GM19023 (cell line): ENCODE data around the gene SULF2.
A peak's percentile ranks its signal among the peaks of the same experiment; 100 is the strongest.

ENCODE experiments used
- ATAC-seq: cut with Tn5 transposase; IDR thresholded peaks from one replicate; pipeline ENCODE4 v1.9.1; 2021; ENCODE audit warnings: mild to moderate bottlenecking, moderate library complexity; ENCODE audit not compliant: unreplicated experiment

The SULF2 gene

DNA sequence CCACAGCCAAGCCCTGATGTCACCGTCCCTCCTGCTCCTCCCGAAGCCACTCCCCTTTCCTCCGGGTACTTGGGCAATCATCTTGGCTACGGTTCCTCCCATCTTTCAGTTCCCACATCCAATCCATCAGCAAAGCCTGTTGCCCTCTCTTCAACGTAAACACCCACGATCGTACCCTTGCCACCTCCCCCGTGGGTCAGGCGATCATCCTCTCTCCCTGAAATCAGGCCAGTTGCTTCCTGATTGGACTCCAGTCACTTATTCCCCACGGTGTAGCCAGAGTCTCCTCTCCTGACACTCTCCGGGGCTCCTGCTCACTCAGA, 44.5 kb downstream of the SULF2 start:
- ATAC-seq, result no peak

DNA sequence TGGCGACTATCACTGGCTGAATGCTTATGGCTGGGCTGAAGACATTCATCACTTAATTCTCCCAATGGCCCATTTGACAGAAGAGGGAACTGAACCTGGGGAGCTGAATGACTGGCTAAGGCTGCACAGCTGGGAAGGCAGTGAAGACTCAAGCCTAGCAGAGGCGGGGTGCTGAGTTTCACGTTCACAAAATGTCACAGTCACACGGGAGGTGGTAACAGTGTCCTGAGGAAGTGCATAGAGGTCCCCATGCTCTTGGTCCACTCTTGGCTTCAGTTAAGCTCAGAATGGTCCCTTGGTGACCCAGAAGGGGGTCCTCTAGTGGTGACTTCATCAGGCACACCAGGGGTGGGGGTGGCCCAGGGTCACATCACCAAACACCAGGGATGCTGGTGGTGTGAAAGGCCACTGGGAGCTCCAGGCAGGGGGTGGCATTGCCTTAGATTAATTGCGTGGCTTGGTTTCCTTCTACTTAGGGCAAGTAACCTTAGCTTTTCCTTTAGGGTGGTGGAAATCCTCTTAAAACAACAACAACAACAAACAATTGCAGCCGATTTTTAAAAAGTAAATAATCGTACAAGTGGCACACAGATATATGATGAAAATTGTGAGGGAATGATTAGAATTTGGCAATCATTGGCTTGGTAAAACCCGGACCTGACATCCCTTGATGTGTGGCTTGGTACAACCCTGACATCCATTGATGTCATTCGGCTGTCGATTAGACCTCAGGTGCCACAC, 45.0 kb downstream of the SULF2 start:
- ATAC-seq, result no peak

DNA sequence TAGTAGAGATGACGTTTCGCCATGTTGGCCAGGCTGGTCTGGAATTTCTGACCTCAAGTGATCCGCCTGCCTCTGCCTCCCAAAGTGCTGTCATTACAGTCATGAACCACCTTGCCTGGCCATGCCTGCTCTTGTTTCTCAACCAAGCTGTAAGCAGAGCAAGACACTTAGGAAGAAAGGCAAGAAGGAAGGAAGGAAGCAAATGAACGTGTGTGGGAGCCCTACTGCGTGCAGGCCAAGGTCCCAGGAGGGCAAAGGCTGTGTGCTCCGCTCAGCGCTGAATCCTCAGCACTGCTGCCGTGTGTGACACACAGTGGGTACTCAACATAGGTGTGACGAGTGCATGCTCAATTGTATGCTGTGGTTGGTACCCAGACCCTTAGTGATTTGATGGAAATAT, 47.4 kb downstream of the SULF2 start:
- no peak for ATAC-seq

DNA sequence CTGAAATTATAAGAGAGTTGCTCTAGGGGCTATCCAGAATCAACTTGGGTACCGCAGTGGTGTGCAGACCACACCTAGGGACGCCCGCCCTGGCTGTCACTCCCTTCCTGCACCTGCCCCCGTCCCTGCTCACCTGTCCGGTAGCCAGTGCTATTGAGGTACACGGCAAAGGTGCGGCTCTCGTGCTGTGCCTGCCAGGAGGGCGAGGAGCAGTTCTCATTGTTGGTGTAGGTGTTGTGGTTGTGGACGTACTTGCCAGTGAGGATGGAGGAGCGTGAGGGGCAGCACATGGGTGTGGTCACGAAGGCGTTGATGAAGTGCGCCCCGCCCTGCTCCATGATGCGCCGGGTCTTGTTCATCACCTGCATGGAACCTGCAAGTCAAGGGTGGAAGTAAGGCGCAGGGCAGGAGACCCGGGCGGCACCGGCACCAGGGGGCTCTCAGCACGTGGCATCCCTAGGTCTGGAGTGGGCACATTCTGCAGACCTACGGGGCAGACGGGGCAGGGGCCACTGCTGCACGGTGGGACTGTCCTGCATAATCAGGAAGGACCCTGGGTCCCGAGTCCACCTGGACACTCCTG, 48.6 kb downstream of the SULF2 start:
- no peak for ATAC-seq

DNA sequence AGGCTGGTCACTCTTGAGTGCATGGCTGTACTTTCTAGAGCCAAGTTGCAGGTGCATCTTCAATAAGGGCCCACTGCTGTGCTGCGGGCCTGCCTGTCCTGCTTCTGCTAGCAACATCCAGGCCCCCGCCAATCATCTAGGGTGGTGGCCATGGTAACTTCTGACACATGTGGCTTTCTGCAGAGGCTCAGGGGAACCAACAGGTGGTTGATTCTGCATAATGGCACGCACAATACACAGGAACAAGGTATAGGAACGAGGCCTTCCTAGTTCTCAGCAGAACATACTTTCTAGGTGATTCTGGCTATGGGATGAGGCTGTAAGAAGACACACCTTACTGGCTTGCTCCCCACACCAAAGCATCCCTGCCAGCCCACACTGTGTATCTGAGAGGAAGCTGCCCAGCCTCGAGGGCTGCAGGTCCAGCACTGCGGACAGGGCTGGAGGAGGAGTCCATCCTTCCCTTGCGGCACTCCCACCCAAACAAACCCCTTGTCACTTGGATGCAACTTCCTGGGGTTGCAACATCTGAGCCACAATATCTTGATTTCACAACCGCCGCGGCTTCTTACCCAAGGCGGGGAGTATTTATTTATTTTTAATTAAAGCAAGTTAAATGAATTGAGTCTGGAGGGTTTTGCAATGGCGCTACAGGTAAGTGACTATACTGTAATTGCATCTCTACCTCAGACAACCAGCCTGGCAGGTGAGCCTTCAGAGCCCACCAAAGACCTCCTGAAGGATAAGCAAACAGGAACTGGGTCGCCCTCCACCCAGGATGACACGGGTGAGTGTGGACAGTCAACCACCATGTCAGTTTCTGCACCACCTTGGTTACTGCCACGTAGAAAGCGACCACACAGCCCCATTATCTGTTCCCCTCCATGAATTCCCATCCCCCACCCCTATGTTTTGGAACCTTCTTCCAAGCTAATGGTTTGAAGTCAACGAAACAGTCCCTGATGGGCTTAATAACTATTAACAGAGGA, 49.6 kb downstream of the SULF2 start:
- no peak for ATAC-seq

DNA sequence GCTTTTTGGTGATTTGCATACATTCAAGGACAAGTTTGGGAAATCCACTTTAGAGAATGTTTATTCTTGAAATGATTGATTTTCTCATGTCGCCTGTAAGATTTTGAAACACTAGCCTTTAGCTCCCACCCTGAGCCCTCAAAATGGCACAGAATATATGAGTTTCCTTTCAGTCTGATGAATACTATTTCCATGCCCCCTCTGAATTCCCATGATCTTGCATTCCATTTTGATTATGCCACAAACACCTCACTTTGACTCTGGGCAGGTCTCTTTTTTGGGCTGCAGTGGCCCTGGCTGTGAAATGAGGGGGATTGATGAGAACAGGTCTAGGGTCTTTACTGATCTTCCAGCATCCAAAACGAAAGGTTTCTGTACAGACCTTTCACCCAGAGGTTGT, 50.4 kb downstream of the SULF2 start:
- no peak for ATAC-seq

DNA sequence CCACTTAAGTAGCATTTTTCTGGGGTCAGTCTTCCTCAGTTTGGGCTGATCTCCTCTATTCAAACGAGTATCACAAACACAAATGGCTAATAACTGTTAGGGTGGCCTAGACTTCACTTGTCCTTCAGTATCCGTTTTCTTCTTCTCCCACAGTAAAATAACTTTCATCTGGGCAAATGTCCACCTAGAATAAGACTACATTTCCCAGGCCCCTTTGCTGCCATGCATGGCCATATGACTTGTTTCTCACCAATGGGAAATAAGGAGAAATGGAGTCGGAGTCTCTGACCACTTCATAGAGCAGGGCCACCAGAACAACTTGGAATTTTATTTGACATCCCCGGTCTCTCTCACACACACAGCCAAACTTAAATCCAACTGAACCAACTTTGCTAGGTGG, 51.4 kb downstream of the SULF2 start:
- ATAC-seq, result no peak

DNA sequence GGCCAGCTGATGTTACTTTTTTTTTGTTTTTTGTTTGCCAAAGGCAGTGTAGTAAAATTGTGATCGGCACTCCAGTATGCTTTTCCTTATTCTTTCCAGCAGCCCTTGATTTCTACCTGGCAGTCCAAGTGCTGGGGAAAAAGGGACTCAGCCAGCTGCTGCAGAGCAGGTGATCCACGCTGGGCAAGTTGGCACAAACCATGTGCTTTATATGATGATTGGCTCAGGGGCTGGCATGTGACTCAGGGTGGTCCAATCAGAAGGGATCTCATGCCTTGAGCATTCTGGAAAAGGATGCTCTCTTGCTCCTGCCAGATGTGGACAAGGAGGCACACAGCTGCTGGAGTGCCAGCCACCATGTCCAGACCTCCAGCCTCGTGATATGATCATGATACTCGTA, 54.5 kb downstream of the SULF2 start:
- no peak for ATAC-seq

DNA sequence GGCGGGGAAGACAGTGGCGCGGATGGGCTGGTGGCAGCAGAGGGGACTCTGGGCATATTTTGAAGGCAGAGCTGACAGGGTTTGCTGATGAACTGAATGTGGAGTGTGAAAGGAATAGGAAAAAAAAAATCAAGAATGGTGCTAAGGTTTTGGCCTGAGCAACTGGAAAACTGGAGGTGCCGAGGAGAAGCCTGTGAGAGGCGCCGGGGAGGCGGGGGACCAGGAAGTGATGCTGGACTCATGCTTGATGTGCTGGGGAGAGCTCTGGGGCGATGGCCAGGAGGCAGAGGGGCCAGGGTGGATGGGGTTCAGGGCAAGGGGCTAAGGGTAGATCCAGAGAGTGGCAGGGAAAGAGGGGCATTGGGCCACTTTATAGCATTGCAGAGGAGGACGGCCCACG, 55.8 kb downstream of the SULF2 start:
- no peak for ATAC-seq

DNA sequence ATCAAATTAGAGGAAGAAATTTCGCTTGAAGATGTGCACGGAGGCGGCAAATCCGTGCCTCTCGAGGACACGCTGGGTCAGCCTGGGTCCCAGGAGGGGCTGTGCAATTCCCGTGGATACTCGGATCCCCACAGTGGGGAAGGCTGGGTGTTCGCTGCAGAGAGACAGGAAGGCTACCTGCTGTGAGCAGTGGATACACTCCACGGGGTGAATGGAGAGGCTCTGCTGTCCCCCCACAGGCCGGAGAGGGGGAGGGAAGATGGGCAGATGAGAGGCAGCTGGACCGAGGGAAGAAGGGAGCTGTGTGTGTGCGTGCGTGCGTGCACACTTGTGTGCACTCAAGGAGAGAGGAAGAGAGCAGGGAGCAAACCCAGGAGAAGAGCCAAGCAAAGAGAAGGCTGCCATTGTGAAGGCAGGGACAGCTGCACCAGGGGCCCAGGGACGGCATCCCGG, 57.3 kb downstream of the SULF2 start:
- no peak for ATAC-seq

DNA sequence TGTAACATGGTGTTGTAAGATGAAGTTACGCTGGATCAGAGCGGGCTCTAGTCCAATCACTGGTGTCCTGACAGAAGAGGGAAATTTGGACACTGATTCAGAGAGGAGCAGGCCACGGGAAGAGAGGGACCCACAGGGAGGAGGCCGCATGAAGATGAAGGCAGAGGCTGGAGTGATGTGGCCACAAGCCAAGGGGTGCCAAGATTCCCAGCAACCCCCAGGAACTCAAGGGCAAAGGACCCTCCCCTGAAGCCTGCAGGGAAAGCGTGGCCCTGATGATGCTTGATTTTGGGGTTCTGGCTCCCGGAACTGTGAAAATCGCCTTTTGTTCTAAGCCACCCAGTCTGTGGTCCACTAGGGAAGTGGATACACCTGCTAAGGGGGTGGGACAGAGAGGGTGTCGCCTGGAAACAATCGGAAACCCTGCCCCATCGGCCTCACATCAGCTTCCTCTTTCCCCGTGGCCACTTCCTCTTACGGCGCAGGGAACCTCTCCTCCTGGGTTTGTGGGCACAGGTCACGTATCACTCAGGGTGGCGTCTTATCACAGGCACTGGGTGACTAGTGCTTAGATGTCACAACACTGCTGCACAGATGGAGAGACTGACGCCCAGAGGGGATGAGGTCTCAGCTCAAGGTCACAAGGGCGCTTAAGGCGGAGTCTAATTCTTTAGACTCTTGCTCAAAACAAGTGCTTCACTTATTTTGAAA, 58.0 kb downstream of the SULF2 start:
- peak; percentile 52 for ATAC-seq

DNA sequence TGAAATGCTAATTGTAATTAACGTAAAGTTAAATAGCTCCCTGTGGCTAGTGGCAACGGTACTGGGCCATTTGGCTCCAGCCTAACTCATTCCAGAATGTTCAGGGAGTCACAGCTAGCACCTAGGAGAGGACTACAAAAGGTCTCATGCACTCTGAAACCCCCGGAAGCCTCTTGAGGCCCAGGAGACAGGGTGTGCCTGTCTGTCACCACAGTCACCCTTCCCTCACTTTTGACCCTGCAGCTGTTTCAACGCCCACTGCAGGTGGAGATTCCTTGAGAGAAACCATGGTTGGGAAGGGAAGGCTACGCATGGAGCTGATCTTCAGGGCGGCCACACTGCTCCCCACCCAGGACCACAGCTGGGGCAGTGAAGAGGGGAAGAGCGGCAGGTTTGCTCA, 58.6 kb downstream of the SULF2 start:
- ATAC-seq, result no peak

DNA sequence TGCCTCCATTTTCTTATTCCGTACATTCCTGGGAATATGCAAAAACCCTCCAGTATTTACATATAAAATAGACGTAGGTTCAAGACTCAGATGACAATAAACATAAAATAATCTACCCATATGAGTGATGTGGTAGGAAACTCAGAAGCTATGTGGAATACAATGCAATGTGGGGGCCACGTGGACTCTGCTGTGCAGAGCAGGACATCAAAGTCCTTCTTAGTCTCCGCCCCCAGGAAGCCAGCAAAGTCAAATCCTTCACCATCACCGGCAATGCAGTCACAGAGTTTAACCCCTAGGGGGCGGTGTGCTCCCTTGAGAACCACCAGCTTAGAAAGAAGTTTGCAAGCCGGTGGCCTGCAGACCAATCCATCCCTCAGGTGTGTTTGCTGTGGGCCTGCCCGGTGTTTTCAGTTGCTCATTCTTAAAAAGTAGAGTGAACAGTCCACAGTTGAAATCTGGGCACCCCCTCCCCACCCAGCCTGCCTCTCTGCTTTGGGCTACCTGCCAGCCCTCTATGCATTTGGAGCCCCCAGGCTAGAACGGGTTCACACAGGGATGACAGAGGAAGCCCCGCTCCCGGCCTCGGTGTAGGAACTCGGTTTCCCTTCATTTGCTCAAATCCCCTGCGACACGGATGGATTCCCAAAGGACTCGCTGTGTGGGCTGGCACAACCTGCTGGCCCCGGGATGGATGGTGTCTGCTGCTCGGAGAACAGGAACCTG, 59.9 kb downstream of the SULF2 start:
- no peak for ATAC-seq

DNA sequence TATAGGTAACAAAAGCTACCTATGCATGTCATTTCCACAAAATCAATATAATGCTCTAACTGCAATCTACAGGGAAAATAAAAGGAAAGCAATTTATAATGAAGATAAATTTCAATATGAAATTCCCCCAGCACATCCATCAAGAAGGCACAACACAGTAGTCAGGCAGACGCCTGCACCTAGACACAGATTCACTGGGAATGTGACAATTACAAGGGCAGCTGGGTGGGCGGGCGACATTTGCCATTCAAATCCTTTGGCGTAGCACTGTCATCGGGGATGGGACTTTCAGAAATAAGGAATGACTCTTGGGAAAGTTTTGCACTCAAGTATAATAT, 60.4 kb downstream of the SULF2 start:
- no peak for ATAC-seq

DNA sequence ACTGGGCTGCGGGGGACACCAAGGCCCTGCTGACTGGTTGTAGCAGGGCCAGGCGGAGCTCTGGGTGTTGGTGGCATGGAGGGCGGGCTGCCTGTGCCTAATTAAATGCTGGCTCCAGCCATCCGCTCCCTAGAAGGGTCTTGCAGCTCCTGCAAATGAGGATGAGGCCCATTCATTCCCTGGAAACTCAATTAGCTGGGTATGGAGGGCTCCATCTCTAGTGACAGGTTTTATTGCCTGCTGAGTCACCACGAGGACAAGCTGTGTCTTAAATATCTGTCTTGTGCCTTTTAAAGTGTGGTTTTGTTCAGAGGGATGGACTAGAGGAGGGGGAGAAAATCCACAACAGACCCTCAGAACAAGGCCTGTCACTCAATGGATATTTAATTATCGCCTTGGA, 60.9 kb downstream of the SULF2 start:
- ATAC-seq, result no peak

DNA sequence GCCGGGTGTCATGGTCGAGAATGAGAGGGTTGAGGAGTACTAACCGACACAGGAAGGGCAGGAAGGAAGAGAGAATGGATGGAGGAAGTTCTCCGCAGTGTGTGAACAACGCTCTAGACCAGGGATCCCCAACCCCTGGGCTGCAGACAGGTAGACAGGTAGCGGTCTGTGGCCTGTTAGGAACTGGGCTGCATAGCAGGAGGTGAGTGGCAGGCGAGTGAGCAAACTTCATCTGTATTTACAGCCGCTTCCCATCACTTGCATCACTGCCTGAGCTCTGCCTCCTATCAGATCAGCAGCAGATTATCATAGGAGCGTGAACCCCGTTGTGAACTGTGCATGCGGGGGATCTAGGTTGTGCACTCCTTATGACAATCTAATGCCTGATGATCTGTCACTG, 62.0 kb downstream of the SULF2 start:
- no peak for ATAC-seq

DNA sequence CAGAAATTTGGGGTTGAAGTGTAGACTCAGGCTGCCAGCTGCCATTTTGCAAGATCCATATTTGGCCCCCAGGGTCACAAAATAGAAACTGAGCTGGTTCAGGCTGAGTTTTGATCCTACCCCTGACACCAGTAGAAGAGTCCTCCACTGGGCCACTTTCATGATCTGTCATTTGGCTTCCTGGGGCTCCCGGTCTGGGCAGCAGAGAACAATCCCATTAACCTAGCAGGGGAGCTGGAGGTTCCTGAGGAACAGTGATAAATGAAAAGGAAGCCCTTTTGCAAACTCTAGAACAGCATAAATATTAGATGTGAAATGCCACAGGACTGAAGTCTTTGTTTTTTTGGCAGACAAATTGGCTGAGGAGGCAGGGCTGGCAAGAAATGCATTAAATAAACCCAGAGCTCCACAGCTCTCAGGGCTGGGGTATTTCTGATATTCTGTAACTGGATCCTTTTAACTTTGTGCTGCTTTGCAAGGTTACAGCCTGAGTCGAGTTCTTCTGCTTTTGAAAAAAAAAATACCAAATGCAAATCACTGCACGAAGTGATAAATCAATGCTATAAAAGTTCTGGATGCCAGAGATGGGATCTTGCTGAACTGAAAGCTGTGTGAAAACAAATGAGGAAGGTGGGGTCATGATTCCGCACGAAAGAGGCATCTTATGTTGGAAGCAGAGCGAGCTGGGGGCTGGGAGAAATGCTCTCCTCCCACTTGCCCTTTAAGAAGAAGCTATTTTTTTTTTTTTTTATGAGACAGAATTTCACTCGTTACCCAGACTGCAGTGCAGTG, 64.4 kb downstream of the SULF2 start:
- no peak for ATAC-seq

DNA sequence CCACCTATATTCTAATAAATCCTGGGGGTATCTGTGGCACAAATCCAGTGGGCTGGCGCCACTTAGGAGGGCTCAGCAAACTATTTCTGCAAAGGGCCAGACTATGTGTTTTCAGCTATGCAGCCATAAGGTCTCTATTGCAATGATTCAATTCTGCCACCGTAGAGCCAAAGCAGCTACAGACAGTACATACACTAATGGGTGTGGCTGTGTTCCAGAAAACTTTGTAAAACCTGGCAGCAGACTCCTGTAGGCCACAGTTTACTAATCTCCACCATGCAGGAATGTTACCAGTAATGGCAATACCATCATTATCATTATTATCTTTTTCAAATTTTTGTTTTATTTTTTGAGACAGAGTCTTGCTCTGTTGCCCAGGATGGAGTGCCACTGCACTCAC, 65.7 kb downstream of the SULF2 start:
- ATAC-seq, result no peak

DNA sequence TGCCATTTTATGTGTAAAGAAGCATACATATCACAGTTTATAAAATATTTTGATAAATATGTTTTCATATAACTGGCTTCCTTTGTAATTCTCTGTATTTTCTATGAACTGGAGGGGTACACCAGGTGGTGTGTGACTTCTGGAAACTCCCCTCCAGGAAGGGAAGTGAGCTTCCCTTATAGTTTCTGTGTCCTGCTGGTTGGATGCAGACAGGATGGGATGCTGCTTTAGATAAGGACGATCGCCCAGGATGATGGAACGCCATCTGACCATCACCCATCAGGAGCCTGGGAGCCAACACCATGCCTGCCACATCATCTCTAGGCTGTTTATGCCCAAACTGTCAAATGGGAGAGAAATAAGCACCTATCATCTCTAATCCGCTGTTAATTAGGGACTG, 66.1 kb downstream of the SULF2 start:
- ATAC-seq, result no peak

DNA sequence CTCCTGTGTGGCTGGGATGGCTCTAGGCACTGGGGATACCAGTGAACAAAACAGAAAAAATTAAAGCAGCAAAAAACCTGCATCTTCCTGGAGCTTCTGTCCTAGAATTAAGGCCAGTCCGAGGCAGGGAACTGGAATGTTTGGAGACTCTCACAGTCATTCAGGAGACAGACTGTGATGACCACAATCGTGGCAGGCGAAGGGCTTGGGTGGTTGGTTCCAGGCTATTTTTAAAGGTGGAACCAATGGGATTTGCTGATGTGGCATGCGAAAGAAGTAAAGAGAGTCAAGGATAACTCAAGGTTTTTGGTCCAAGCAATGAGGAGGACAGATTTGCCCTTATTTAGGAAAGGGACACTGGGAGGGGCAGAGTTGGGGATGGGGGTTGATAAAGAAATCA, 66.9 kb downstream of the SULF2 start:
- no peak for ATAC-seq
